ENCODE data around the gene LRRC46.

Gene LRRC46

GRCh38 chr17:47831003-47831933 is at the start of gene LRRC46, which contains the start of gene MRPL10:
TSS of gene LRRC46 (plus strand) at chr17:47831670. CDS start at chr17:47831990, 320 bp downstream.
TSS of gene MRPL10 (minus strand) at chr17:47831541. CDS start at chr17:47831511, 30 bp downstream.
- DNase-seq (ENCODE audit: low read depth): peak; percentile 66
- peak; percentile 63 for TF ChIP-seq CTCF (conservative IDR thresholded peaks at IDR 0.05; ENCODE audit: low read depth, low read length)
- H3K4me3 ChIP-seq (ENCODE audit: low read length): peak within 1 kb of the TSS; percentile 92

- DNase-seq (ENCODE audit: low read depth): no peak
- no peak for TF ChIP-seq CTCF (conservative IDR thresholded peaks at IDR 0.05; ENCODE audit: low read depth, low read length)
These were observed 45.8 kb upstream of the LRRC46 start for GRCh38 chr17:47785538-47786123.

GRCh38 chr17:47789611-47790561 is 41.6 kb upstream of the LRRC46 start:
- no peak overlapping the region for H3K4me3 ChIP-seq (ENCODE audit: low read length)
- peak; percentile 49 for TF ChIP-seq CTCF (conservative IDR thresholded peaks at IDR 0.05; ENCODE audit: low read depth, low read length)
- no peak for DNase-seq (ENCODE audit: low read depth)

More at GRCh38 chr17:47785538-47786123, 45.8 kb upstream of the LRRC46 start:
- H3K4me3 ChIP-seq (ENCODE audit: low read length): no peak overlapping the region

- TF ChIP-seq CTCF (conservative IDR thresholded peaks at IDR 0.05; ENCODE audit: low read depth, low read length): no peak
- H3K4me3 ChIP-seq (ENCODE audit: low read length): no peak overlapping the region
- DNase-seq (ENCODE audit: low read depth): no peak
These were observed 40.4 kb upstream of the LRRC46 start for GRCh38 chr17:47791025-47791424.

GRCh38 chr17:47792457-47792856 is 39.0 kb upstream of the LRRC46 start:
- no peak overlapping the region for H3K4me3 ChIP-seq (ENCODE audit: low read length)
- TF ChIP-seq CTCF (conservative IDR thresholded peaks at IDR 0.05; ENCODE audit: low read depth, low read length): no peak
- no peak for DNase-seq (ENCODE audit: low read depth)

- H3K4me3 ChIP-seq (ENCODE audit: low read length): no peak overlapping the region
- no peak for DNase-seq (ENCODE audit: low read depth)
- TF ChIP-seq CTCF (conservative IDR thresholded peaks at IDR 0.05; ENCODE audit: low read depth, low read length): no peak
These were observed 38.5 kb upstream of the LRRC46 start for GRCh38 chr17:47792979-47793378.

Measured in retinal pigment epithelial cell (primary cell).